ENCODE data around the gene GGCT.

The GGCT gene

GRCh38 chr7:30469303-30469702 is 35.3 kb downstream of the GGCT start:
- no peak; the same call in 1 of the 2 replicates for TF ChIP-seq CTCF (conservative IDR thresholded peaks at IDR 0.05)
- no peak overlapping the region for H3K27ac ChIP-seq

GRCh38 chr7:30468791-30469190 is 35.8 kb downstream of the GGCT start:
- no peak for TF ChIP-seq CTCF (conservative IDR thresholded peaks at IDR 0.05)
- no peak overlapping the region for H3K27ac ChIP-seq

- no peak for TF ChIP-seq CTCF (conservative IDR thresholded peaks at IDR 0.05)
- no peak overlapping the region for H3K27ac ChIP-seq
Observed at GRCh38 chr7:30468041-30468440, 36.6 kb downstream of the GGCT start.

GRCh38 chr7:30467271-30467670 is 37.4 kb downstream of the GGCT start:
- no peak overlapping the region for H3K27ac ChIP-seq
- no peak for TF ChIP-seq CTCF (conservative IDR thresholded peaks at IDR 0.05)

GRCh38 chr7:30466266-30466665 is 38.4 kb downstream of the GGCT start:
- no peak for TF ChIP-seq CTCF (conservative IDR thresholded peaks at IDR 0.05)
- H3K27ac ChIP-seq = no peak overlapping the region

- TF ChIP-seq CTCF (conservative IDR thresholded peaks at IDR 0.05) = no peak
- no peak overlapping the region for H3K27ac ChIP-seq
Observed at GRCh38 chr7:30465811-30466180, 38.8 kb downstream of the GGCT start.

GRCh38 chr7:30465046-30465810 is 39.4 kb downstream of the GGCT start:
- no peak for TF ChIP-seq CTCF (conservative IDR thresholded peaks at IDR 0.05)
- H3K27ac ChIP-seq = no peak overlapping the region

Data from VCaP (cell line).